ENCODE measurements around the gene IGF1R. TPM values are rescaled to one million over a fixed set of nuclear protein-coding genes. Genes with fewer than 3 reads are reported as not detected.

The IGF1R gene
- total RNA-seq, 2 experiments from 2014 or later = 22.8 to 24.7 TPM

- DNase-seq (no peak), ATAC-seq (no peak)
- H3K27ac Mint-ChIP-seq = no peak overlapping the region
- POLR2A ChIA-PET = no interaction called here
- no peaks in the 10 kb centered on the region for H3K36me3 Mint-ChIP-seq (ENCODE audit: low read depth)
- peaks cover 8% of the 10 kb centered on the region for H3K9me3 Mint-ChIP-seq
- no peaks in the 10 kb centered on the region for H3K27me3 Mint-ChIP-seq
- TF ChIP-seq CTCF (IDR thresholded peaks at IDR 0.05) = no peak
- no peak overlapping the region for H3K4me3 Mint-ChIP-seq
- no peaks in the 10 kb centered on the region for H3K4me1 Mint-ChIP-seq (ENCODE audit: low read depth)
- CTCF ChIA-PET = interaction anchor here (1.0 kb wide), 1 partner anchor 477 kb away, joined by 3 read pairs; no protein-coding TSS in a partner anchor
- intact Hi-C loops (cut with micrococcal nuclease) = no loop called here
Measured at GRCh38 chr15:98996624-98997023, 348.3 kb downstream of the IGF1R start.

DNA sequence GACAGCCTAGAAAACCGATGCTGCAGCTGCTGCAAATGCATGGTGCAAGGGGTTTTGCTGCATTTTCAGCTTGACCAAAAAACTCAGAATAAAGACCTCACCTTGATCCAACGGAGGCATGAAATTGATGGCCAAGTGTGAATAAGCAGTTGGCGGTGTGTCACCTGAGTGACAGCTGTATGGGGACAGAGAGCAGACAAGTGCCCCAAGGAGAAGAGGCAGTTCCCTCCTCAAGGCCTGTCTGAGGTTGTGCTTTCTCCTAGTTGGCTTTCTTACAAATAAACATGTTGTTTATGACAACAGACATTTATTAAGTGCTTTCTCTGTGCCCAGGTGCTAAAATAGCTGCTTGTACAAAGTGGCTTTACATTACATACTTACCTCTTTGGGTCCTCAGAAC is 349.0 kb downstream of the IGF1R start:
- ChIA-PET CTCF (no interaction called here), POLR2A (no interaction called here)
- H3K27me3 Mint-ChIP-seq = no peaks in the 10 kb centered on the region
- ATAC-seq (no peak), DNase-seq (no peak)
- intact Hi-C loops (cut with micrococcal nuclease) = no loop called here
- no peak overlapping the region for H3K27ac Mint-ChIP-seq
- H3K4me3 Mint-ChIP-seq = no peak overlapping the region
- no peak for TF ChIP-seq CTCF (IDR thresholded peaks at IDR 0.05)
- peaks cover 8% of the 10 kb centered on the region for H3K9me3 Mint-ChIP-seq
- H3K4me1 Mint-ChIP-seq (ENCODE audit: low read depth) = peaks cover 2% of the 10 kb centered on the region
- no peaks in the 10 kb centered on the region for H3K36me3 Mint-ChIP-seq (ENCODE audit: low read depth)

DNA sequence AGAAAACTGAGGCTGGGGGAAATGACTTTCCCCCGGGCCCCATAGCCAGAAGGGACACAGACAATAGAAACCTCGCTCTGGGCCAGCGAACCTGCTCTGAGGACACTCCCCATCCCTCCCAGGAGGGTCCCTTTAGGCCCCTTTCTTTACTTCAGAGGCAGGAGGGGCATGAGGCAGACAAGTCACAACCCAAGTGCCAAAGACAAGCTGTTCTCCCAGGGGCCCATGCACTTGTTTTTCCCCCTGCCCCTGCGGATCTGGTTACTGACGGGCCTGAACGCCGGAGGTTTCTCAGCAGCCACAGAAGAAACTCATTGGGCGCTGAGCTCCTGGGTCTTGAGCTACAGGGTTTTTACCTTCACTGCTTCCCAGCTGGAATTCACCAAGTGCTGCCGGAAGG is 349.4 kb downstream of the IGF1R start:
- Mint-ChIP-seq H3K4me1 (ENCODE audit: low read depth) (peaks cover 3% of the 10 kb centered on the region), H3K27ac (no peak overlapping the region), H3K9me3 (peaks cover 8% of the 10 kb centered on the region), H3K36me3 (ENCODE audit: low read depth) (no peaks in the 10 kb centered on the region), H3K4me3 (no peak overlapping the region), H3K27me3 (no peaks in the 10 kb centered on the region)
- DNase-seq (no peak), ATAC-seq (no peak)
- intact Hi-C loops (cut with micrococcal nuclease) = no loop called here
- POLR2A ChIA-PET = no interaction called here
- CTCF ChIA-PET = no interaction called here
- no peak for TF ChIP-seq CTCF (IDR thresholded peaks at IDR 0.05)

DNA sequence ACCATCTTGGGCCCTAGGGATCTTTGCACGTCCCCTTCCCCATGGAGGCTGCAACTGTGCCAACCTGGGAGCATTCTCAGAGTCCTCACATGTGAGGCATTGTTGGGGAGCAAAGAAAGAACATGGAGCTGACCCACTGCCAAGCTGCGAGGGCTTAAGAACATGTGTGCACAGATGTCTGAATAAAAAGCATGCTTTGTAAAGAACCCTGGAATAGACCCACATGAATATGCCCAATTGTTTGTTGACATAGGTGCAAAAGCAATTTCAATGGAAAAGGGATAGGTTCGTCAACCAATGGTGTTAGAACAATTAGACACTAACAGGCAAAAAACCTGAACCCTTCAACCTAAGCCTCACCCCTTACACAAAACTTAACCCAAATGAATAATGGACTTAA is 349.9 kb downstream of the IGF1R start:
- ChIA-PET POLR2A (interaction anchor here (1.0 kb wide), 1 partner anchor 13 kb away, joined by 3 read pairs; no protein-coding TSS in a partner anchor), CTCF (interaction anchor here (0.6 kb wide), 1 partner anchor 808 kb away, joined by 4 read pairs; no protein-coding TSS in a partner anchor)
- no peaks in the 10 kb centered on the region for H3K27me3 Mint-ChIP-seq
- TF ChIP-seq CTCF (IDR thresholded peaks at IDR 0.05) = no peak
- H3K4me3 Mint-ChIP-seq = no peak overlapping the region
- DNase-seq = no peak
- H3K27ac Mint-ChIP-seq = no peak overlapping the region
- intact Hi-C loops (cut with micrococcal nuclease) = no loop called here
- no peak for ATAC-seq
- H3K9me3 Mint-ChIP-seq = peaks cover 8% of the 10 kb centered on the region
- peaks cover 5% of the 10 kb centered on the region for H3K4me1 Mint-ChIP-seq (ENCODE audit: low read depth)
- H3K36me3 Mint-ChIP-seq (ENCODE audit: low read depth) = no peaks in the 10 kb centered on the region

DNA sequence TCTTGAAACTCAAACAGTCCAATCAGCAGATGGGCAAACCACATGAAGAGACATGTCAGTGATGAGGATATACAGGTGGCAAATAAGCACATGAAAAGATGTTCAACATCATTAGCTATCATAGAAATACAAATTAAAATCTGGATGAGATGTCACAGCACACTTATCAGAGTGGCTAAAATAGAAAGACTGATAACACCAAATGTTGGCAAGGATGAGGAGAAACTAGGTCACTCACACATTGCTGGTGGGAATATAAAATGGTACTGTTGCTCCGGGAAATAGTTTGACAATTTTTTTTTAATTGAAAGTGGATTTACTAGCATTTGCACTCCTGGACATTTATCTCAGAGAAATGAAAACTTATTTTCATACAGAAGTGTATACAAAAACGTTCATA is 350.9 kb downstream of the IGF1R start:
- peaks cover 8% of the 10 kb centered on the region for H3K9me3 Mint-ChIP-seq
- no peak for TF ChIP-seq CTCF (IDR thresholded peaks at IDR 0.05)
- DNase-seq = no peak
- POLR2A ChIA-PET = interaction anchor here (1.0 kb wide), 1 partner anchor 14 kb away, joined by 3 read pairs; no protein-coding TSS in a partner anchor
- no peak for ATAC-seq
- H3K4me3 Mint-ChIP-seq = no peak overlapping the region
- CTCF ChIA-PET = no interaction called here
- H3K36me3 Mint-ChIP-seq (ENCODE audit: low read depth) = no peaks in the 10 kb centered on the region
- H3K27ac Mint-ChIP-seq = no peak overlapping the region
- H3K4me1 Mint-ChIP-seq (ENCODE audit: low read depth) = peaks cover 7% of the 10 kb centered on the region
- no peaks in the 10 kb centered on the region for H3K27me3 Mint-ChIP-seq
- intact Hi-C loops (cut with micrococcal nuclease) = no loop called here

Measured in activated CD8-positive, alpha-beta T cell treated with anti-CD3 and anti-CD28 coated beads for 36 hours (primary cell).